ENCODE data around the gene SLC39A11. TPM values are rescaled to one million over a fixed set of nuclear protein-coding genes. Genes with fewer than 3 reads are reported as not detected.

Gene SLC39A11
- polyA plus RNA-seq, 1 donor from 2014 or later, result 8.0 TPM

GRCh38 chr17:72872396-72872795 lies 220.1 kb downstream of the SLC39A11 start:
- Histone ChIP-seq H3K9me2 (ENCODE audit: insufficient read depth, low read length) (no peaks in the 10 kb centered on the region), H3K36me3 (ENCODE audit: insufficient read depth, low read length) (no peaks in the 10 kb centered on the region), H3K27me3 (ENCODE audit: insufficient read depth, low read depth, low read length) (no peaks in the 10 kb centered on the region), H4K20me1 (ENCODE audit: insufficient read depth) (no peaks in the 10 kb centered on the region), H3K9ac (ENCODE audit: low read length) (no peak overlapping the region), H3F3A (ENCODE audit: insufficient read depth, low read length, poor library complexity, severe bottlenecking) (no peaks in the 10 kb centered on the region), H3K9me3 (ENCODE audit: low read length) (no peaks in the 10 kb centered on the region), H3K79me2 (replicated peaks; ENCODE audit: insufficient read depth, low read length) (no peaks in the 10 kb centered on the region), H3K4me3 (ENCODE audit: low read length) (no peak overlapping the region), H2AFZ (ENCODE audit: low read depth, low read length) (no peak overlapping the region), H3K4me2 (ENCODE audit: low read length) (no peak overlapping the region), H3K27ac (ENCODE audit: low read length) (no peak overlapping the region)
- TF ChIP-seq MXI1 (conservative IDR thresholded peaks at IDR 0.05; ENCODE audit: poor library complexity, severe bottlenecking), result no peak
- no peak for TF ChIP-seq SMC3 (conservative IDR thresholded peaks at IDR 0.05; ENCODE audit: poor library complexity)
- TF ChIP-seq CTCF (IDR thresholded peaks at IDR 0.05; ENCODE audit: poor library complexity, severe bottlenecking), result no peak
- TF ChIP-seq, protein P1, sequence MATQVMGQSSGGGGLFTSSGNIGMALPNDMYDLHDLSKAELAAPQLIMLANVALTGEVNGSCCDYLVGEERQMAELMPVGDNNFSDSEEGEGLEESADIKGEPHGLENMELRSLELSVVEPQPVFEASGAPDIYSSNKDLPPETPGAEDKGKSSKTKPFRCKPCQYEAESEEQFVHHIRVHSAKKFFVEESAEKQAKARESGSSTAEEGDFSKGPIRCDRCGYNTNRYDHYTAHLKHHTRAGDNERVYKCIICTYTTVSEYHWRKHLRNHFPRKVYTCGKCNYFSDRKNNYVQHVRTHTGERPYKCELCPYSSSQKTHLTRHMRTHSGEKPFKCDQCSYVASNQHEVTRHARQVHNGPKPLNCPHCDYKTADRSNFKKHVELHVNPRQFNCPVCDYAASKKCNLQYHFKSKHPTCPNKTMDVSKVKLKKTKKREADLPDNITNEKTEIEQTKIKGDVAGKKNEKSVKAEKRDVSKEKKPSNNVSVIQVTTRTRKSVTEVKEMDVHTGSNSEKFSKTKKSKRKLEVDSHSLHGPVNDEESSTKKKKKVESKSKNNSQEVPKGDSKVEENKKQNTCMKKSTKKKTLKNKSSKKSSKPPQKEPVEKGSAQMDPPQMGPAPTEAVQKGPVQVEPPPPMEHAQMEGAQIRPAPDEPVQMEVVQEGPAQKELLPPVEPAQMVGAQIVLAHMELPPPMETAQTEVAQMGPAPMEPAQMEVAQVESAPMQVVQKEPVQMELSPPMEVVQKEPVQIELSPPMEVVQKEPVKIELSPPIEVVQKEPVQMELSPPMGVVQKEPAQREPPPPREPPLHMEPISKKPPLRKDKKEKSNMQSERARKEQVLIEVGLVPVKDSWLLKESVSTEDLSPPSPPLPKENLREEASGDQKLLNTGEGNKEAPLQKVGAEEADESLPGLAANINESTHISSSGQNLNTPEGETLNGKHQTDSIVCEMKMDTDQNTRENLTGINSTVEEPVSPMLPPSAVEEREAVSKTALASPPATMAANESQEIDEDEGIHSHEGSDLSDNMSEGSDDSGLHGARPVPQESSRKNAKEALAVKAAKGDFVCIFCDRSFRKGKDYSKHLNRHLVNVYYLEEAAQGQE (IDR thresholded peaks at IDR 0.05; ENCODE audit: borderline replicate concordance), result no peak
- TF ChIP-seq EP300 (conservative IDR thresholded peaks at IDR 0.05; ENCODE audit: poor library complexity, severe bottlenecking), result no peak
- TF ChIP-seq RAD21 (conservative IDR thresholded peaks at IDR 0.05), result no peak
- no peak for TF ChIP-seq EZH2 (IDR thresholded peaks at IDR 0.05; ENCODE audit: borderline replicate concordance, insufficient read depth, low read length, poor library complexity, severe bottlenecking)
- TF ChIP-seq TAF1 (IDR thresholded peaks at IDR 0.05; ENCODE audit: low read depth), result no peak
- TF ChIP-seq POLR2AphosphoS5 (IDR thresholded peaks at IDR 0.05), result no peak

DNA sequence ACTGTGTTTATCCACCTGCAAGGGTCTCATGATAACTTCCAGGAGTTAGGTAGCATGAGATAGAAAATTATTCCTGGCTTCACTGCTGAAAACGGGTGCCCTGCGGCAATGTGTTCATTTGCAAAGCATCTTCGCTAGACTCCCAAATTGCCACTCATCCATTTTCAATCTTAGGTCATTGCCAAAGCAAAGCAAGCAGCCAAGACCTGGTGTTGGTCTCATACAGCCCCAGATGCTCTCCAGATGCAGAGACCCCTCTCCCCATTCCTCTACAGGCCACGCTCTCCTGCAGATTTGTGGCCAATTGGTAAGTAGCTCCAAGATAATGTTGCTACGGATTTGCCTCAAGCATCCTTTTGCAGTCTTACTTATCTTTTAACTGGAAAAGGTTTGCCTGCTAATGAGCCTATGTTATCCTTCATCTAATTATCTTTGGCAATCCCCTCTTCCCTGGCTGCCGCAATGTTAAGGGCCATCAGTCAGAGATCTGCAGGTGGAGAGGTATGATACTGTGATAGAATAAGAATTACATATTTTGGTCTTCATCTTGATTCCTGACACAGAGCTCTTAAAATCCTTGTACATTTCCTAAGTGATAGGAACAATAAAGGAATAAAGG lies 222.0 kb downstream of the SLC39A11 start:
- Histone ChIP-seq H3F3A (ENCODE audit: insufficient read depth, low read length, poor library complexity, severe bottlenecking) (no peaks in the 10 kb centered on the region), H3K9me3 (ENCODE audit: low read length) (no peaks in the 10 kb centered on the region), H3K27ac (ENCODE audit: low read length) (no peak overlapping the region), H3K4me3 (ENCODE audit: low read length) (no peak overlapping the region), H2AFZ (ENCODE audit: low read depth, low read length) (no peak overlapping the region), H3K4me2 (ENCODE audit: low read length) (no peak overlapping the region), H4K20me1 (ENCODE audit: insufficient read depth) (no peaks in the 10 kb centered on the region), H3K79me2 (replicated peaks; ENCODE audit: insufficient read depth, low read length) (no peaks in the 10 kb centered on the region), H3K36me3 (ENCODE audit: insufficient read depth, low read length) (no peaks in the 10 kb centered on the region), H3K9ac (ENCODE audit: low read length) (no peak overlapping the region), H3K27me3 (ENCODE audit: insufficient read depth, low read depth, low read length) (no peaks in the 10 kb centered on the region), H3K9me2 (ENCODE audit: insufficient read depth, low read length) (no peaks in the 10 kb centered on the region)
- TF ChIP-seq CTCF (IDR thresholded peaks at IDR 0.05; ENCODE audit: poor library complexity, severe bottlenecking) (no peak), EZH2 (IDR thresholded peaks at IDR 0.05; ENCODE audit: borderline replicate concordance, insufficient read depth, low read length, poor library complexity, severe bottlenecking) (no peak), MXI1 (conservative IDR thresholded peaks at IDR 0.05; ENCODE audit: poor library complexity, severe bottlenecking) (no peak), RAD21 (conservative IDR thresholded peaks at IDR 0.05) (no peak), SMC3 (conservative IDR thresholded peaks at IDR 0.05; ENCODE audit: poor library complexity) (no peak), EP300 (conservative IDR thresholded peaks at IDR 0.05; ENCODE audit: poor library complexity, severe bottlenecking) (no peak)
- TF ChIP-seq, protein P1 (IDR thresholded peaks at IDR 0.05; ENCODE audit: borderline replicate concordance), result no peak
